ENCODE measurements around the gene NFS1.

NFS1 gene

DNA sequence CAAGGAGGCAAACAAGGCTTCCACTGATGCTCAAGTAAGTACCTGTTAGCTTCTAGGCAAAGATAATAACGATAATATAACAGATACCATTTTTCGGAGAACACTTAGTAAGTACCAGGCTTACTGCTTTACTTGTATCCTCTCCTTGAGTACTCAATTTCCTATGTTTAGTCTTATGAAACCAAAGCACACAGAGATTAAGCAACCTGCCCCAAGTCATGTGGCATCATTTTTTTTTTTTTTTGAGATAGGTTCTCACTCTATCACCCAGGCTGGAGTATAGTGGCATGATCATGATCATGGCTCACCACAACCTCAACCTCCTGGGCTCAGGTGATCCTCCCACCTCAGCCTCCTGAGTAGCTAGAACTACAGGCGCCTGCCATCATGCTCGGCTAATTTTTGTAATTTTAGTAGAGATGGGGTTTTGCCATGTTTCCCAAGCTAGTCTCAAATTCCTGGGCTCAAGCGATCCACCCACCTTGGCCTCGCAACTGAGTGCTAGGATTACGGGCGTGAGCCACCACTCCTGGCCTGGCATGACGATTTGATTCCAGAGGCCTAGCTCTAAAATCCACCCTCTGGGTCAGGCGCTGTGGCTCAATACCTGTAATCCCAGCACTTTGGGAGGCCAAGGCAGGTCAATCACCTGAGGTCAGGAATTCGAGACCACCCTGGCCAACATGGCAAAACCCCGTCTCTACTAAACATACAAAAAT lies 69.6 kb downstream of the NFS1 start:
- DNase-seq (ENCODE audit: low spot score): no peak
- TF ChIP-seq, protein P1, sequence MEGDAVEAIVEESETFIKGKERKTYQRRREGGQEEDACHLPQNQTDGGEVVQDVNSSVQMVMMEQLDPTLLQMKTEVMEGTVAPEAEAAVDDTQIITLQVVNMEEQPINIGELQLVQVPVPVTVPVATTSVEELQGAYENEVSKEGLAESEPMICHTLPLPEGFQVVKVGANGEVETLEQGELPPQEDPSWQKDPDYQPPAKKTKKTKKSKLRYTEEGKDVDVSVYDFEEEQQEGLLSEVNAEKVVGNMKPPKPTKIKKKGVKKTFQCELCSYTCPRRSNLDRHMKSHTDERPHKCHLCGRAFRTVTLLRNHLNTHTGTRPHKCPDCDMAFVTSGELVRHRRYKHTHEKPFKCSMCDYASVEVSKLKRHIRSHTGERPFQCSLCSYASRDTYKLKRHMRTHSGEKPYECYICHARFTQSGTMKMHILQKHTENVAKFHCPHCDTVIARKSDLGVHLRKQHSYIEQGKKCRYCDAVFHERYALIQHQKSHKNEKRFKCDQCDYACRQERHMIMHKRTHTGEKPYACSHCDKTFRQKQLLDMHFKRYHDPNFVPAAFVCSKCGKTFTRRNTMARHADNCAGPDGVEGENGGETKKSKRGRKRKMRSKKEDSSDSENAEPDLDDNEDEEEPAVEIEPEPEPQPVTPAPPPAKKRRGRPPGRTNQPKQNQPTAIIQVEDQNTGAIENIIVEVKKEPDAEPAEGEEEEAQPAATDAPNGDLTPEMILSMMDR (IDR thresholded peaks at IDR 0.05; ENCODE audit: extremely low read depth, insufficient read depth, missing control alignments): no peak
- in situ Hi-C loops (cut with MboI; ENCODE audit: low pct_unique_long_range_greater_than_20kb, low sequenced_read_pairs, unreplicated experiment): no loop called here

DNA sequence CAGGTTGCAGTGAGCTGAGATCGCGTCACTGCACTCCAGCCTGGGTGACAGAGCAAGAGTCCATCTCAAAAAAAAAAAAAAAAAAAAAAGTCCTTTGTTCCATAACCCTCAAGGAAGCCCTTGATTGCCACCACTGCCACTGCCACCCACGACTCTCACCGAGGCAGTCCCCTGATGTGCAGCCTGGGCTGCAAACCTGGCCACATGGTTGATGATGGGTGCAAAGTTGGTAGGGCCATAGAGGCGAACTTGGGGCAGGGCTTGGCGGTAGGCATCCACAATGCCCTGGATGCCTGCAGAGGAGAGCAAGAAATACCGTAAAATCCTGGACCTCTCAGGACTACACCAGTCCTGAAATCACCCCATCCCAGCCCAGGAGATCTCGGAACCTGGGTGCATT lies 72.0 kb downstream of the NFS1 start:
- TF ChIP-seq, protein P1 (IDR thresholded peaks at IDR 0.05; ENCODE audit: extremely low read depth, insufficient read depth, missing control alignments): no peak
- DNase-seq (ENCODE audit: low spot score): no peak
- in situ Hi-C loops (cut with MboI; ENCODE audit: low pct_unique_long_range_greater_than_20kb, low sequenced_read_pairs, unreplicated experiment): no loop called here

DNA sequence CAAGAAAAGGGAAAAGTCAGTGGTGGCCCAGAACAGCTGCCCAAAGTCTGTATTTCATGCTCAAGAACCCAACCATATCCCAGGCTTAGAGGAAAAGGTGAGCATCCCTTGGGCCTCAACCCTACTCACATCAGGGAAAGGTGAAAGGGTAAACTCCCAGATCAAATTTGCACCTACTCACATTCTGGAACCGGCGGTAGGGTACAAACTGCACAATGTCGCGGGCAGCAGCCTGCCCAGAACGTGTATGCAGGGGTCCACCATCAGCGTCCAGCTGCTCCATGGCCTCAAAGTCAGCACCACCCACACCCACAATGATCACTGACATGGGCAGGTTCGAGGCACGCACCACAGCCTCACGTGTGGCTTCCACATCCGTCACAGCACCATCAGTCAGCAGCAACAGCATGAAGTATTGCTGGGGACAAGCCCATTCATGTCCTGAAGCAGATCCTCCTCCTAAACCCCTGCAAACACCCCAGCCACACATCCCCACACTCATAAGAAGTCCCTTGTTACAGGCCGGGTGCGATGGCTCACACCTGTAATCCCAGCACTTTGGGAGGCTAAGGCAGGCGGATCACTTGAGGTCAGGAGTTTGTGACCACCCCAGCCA lies 72.7 kb downstream of the NFS1 start:
- no peak for DNase-seq (ENCODE audit: low spot score)
- in situ Hi-C loops (cut with MboI; ENCODE audit: low pct_unique_long_range_greater_than_20kb, low sequenced_read_pairs, unreplicated experiment): no loop called here
- TF ChIP-seq, protein P1 (IDR thresholded peaks at IDR 0.05; ENCODE audit: extremely low read depth, insufficient read depth, missing control alignments): no peak

DNA sequence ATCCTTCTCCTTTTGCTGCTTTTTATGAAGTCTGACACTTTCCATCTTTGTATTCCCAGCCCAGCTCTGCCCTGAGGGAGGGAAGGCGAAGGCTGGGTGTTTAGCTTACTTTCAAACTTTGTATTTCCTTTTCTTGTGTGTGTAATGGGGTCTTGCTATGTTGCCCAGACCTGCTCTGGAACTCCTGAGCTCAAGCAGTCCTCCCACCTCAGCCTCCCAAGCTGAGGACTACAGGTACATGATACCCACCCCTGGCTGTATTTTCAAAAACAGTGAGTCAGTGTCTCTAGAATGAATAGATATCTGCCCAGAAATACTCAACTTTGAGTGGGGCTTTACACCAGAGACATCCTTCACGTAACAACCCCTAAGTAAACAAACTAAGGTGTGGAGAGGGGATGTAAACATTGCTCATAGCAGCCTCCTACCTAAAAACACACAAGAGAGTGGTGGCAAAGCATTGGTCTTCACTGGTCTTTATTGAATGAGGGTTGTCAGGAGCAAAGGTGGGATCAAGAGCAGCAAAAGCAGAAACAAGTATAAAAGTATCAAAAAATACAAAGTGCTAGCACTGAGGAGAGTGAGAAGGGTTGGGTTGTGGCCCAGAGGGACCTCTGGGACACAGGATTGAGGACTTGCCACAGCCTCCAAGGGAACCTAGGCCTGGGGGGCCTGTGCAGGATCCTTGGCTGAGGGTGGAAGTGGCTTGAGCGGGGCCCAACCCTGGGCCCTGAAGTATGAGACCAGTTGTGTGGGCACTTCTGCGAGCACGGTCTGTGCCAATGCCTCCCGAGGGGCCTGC lies 73.4 kb downstream of the NFS1 start:
- no peak for DNase-seq (ENCODE audit: low spot score)
- TF ChIP-seq, protein P1 (IDR thresholded peaks at IDR 0.05; ENCODE audit: extremely low read depth, insufficient read depth, missing control alignments): no peak
- in situ Hi-C loops (cut with MboI; ENCODE audit: low pct_unique_long_range_greater_than_20kb, low sequenced_read_pairs, unreplicated experiment): no loop called here

DNA sequence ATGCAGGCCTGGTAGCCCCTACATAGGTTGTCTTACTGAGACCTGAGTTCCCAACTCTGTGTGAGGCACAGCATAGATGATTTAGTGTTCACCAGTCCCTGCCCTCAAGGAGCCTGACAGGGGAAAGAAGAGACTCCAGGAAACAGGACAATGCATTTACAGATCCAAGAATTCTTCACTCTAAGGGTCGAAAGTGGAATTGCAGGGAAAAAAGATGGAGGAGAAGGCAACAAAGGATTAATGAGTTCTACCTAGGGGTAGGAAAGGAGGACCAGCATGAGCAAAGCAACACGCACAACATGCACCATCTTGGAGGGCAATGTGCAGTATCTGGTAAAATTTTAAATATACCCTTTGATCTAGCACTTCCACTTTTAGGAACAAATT lies 77.6 kb downstream of the NFS1 start:
- TF ChIP-seq, protein P1 (IDR thresholded peaks at IDR 0.05; ENCODE audit: extremely low read depth, insufficient read depth, missing control alignments): no peak
- in situ Hi-C loops (cut with MboI; ENCODE audit: low pct_unique_long_range_greater_than_20kb, low sequenced_read_pairs, unreplicated experiment): no loop called here
- DNase-seq (ENCODE audit: low spot score): no peak

DNA sequence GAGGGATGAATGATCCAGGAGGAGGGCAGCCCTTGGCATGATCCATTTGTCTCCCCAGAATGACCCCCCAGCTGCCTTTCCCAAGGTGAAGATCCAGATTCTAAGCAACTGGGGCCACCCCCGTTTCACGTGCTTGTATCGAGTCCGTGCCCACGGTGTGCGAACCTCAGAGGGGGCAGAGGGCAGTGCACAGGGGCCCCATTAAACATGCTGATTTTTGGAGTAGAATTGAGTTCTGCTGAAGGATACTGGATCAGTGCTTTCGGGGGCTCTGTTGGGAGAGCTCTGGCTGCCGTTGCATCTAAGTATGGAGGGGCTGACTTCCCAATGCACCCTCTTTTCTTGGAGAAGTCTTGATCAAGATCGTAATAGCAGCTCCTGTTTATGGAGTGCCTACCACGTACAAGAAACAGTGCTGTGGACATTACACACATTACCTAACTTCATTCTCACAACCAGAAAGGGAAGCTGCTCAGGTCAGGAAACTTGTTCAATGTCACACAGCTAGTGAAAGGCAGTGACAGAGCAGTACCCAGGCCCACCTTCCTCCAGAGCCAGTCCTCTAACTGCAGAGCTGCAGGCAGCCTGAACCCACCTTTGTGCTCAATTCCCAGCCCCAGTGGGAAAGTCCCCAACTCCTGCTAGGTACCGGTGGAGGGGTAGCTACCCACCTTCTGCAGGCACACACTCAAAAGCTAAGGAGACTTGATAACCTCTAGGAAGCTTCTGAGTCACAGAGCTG lies 78.2 kb downstream of the NFS1 start:
- in situ Hi-C loops (cut with MboI; ENCODE audit: low pct_unique_long_range_greater_than_20kb, low sequenced_read_pairs, unreplicated experiment): no loop called here

More for the DNA sequence above, 78.2 kb downstream of the NFS1 start:
- no peak for DNase-seq (ENCODE audit: low spot score)
- TF ChIP-seq, protein P1 (IDR thresholded peaks at IDR 0.05; ENCODE audit: extremely low read depth, insufficient read depth, missing control alignments): no peak
